H1 (cell line): Measurements from ENCODE around the gene SMIM20. TPM values are rescaled to one million over a fixed set of nuclear protein-coding genes. Genes with fewer than 3 reads are reported as not detected.

ENCODE experiments used
- CTCF ChIA-PET: fragments of 300-600 bp; sonication (Branson Sonifier 250); formaldehyde crosslinking; loops from one replicate; lab custom pipeline; 2021; ENCODE audit not compliant: partially characterized antibody; lab: Charles Lee
- POLR2A ChIA-PET: fragments of 300-600 bp; sonication (Branson Sonifier 250); formaldehyde crosslinking; loops from one replicate; lab custom pipeline; 2021; ENCODE audit warnings: inconsistent platforms; ENCODE audit not compliant: partially characterized antibody; lab: Charles Lee
- DNase-seq, 2 experiments: peaks; one replicate each; pipeline versions ENCODE4 v3.0.0 to v3.0.0-alpha.2; 2010 to 2022; ENCODE audit warnings: low spot score in 2 of 2, low read depth in 1 of 2, mixed read lengths in 1 of 2
- FAIRE-seq: peaks from 2 replicates; lab custom pipeline; 2011; peaks lifted over from hg19 to GRCh38; lab: Jason Lieb, UNC
- H2AFZ ChIP-seq: 2 replicates; pipeline ENCODE4 v1.8.1; 2012; ENCODE audit warnings: low read length, inconsistent platforms
- H2AK5ac ChIP-seq: 2 replicates; pipeline ENCODE4 v1.6.1; 2013; ENCODE audit warnings: low read depth, low read length
- H2BK120ac ChIP-seq: replicated peaks from 2 replicates; pipeline ENCODE3; 2013; ENCODE audit warnings: low read depth, low read length, inconsistent platforms
- H2BK12ac ChIP-seq: 2 replicates; pipeline ENCODE4 v1.6.1; 2013; ENCODE audit warnings: low read depth, low read length
- H2BK15ac ChIP-seq: 2 replicates; pipeline ENCODE4 v1.6.1; 2013; ENCODE audit warnings: low read length
- H2BK20ac ChIP-seq: 2 replicates; pipeline ENCODE4 v1.6.1; 2013; ENCODE audit warnings: low read length
- H2BK5ac ChIP-seq: 2 replicates; pipeline ENCODE4 v1.6.1; 2013; ENCODE audit warnings: low read depth, low read length
- H3K14ac ChIP-seq: 2 replicates; pipeline ENCODE4 v1.6.1; 2013; ENCODE audit warnings: inconsistent platforms; ENCODE audit not compliant: insufficient read length
- H3K18ac ChIP-seq: 2 replicates; pipeline ENCODE4 v1.6.1; 2013; ENCODE audit warnings: low read length; ENCODE audit errors: extremely low read depth
- H3K23ac ChIP-seq: 2 replicates; pipeline ENCODE4 v1.6.1; 2013; ENCODE audit warnings: inconsistent platforms; ENCODE audit not compliant: insufficient read length
- H3K23me2 ChIP-seq: 2 replicates; pipeline ENCODE4 v1.6.1; 2013; ENCODE audit warnings: low read depth, low read length
- H3K27ac ChIP-seq: 2 replicates; pipeline ENCODE4 v1.6.1; 2011; ENCODE audit warnings: low read depth, low read length, inconsistent platforms
- H3K27me3 ChIP-seq, 4 experiments: replicated peaks in 1 of 4; 1 replicate in 1 of 4; 2 replicates in 3 of 4; pipeline versions ENCODE4 v1.6.1 to v1.8.1; 2011 to 2013; ENCODE audit warnings: low read length in 3 of 4, mild to moderate bottlenecking in 3 of 4, inconsistent platforms in 2 of 4, mixed read lengths in 2 of 4, moderate library complexity in 1 of 4; ENCODE audit not compliant: control insufficient read depth in 3 of 4, insufficient read depth in 3 of 4; ENCODE audit errors: extremely low read depth in 1 of 4
- H3K36me3 ChIP-seq, 4 experiments: 2 replicates each; pipeline versions ENCODE4 v1.6.1 to v1.8.1; 2011 to 2013; ENCODE audit warnings: mild to moderate bottlenecking in 4 of 4, low read length in 3 of 4, moderate library complexity in 2 of 4, control low read depth in 1 of 4, inconsistent platforms in 1 of 4; ENCODE audit not compliant: insufficient read depth in 4 of 4, control insufficient read depth in 2 of 4
- H3K4ac ChIP-seq: replicated peaks from 2 replicates; pipeline ENCODE3; 2013; ENCODE audit warnings: low read length, low read depth, mixed read lengths, inconsistent platforms; ENCODE audit not compliant: insufficient read length
- H3K4me1 ChIP-seq, 4 experiments: replicated peaks in 1 of 4; 1 replicate in 1 of 4; 2 replicates in 3 of 4; pipeline versions ENCODE4 v1.6.1 to v1.8.1; 2011 to 2013; ENCODE audit warnings: low read length in 3 of 4, inconsistent platforms in 2 of 4, mixed read lengths in 1 of 4; ENCODE audit not compliant: insufficient read depth in 4 of 4, control insufficient read depth in 3 of 4
- H3K4me2 ChIP-seq, 2 experiments: 2 replicates each; pipeline versions ENCODE4 v1.6.1 to v1.8.1; 2011 to 2013; ENCODE audit warnings: low read depth in 2 of 2, low read length in 2 of 2, control low read depth in 1 of 2, inconsistent platforms in 1 of 2, mild to moderate bottlenecking in 1 of 2; ENCODE audit not compliant: insufficient read depth in 1 of 2
- H3K4me3 ChIP-seq, 4 experiments: fragments of 200-600, 300-600 bp in 1 of 4; sonication (generic), shearing (Covaris generic), sonication (Bioruptor Twin) in 1 of 4; 2 replicates each; pipeline versions ENCODE4 v1.5.1 to v1.8.1; 2011 to 2016; ENCODE audit warnings: low read length in 4 of 4, low read depth in 3 of 4, control low read depth in 2 of 4, inconsistent platforms in 2 of 4, mild to moderate bottlenecking in 2 of 4, mixed read lengths in 1 of 4, moderate library complexity in 1 of 4; ENCODE audit not compliant: insufficient read depth in 2 of 4; ENCODE audit errors: extremely low read depth in 1 of 4
- H3K56ac ChIP-seq: replicated peaks from 2 replicates; pipeline ENCODE3; 2013; ENCODE audit warnings: low read depth, mild to moderate bottlenecking, mixed read lengths, low read length, inconsistent platforms; ENCODE audit not compliant: insufficient read length
- H3K79me1 ChIP-seq: 2 replicates; pipeline ENCODE4 v1.6.1; 2013; ENCODE audit warnings: low read depth, low read length, control low read depth
- H3K79me2 ChIP-seq, 2 experiments: 2 replicates each; pipeline versions ENCODE4 v1.6.1 to v1.8.1; 2012 to 2013; ENCODE audit warnings: low read length in 2 of 2, mild to moderate bottlenecking in 2 of 2, inconsistent platforms in 1 of 2; ENCODE audit not compliant: insufficient read depth in 2 of 2, control insufficient read depth in 1 of 2
- H3K9ac ChIP-seq, 4 experiments: replicated peaks in 1 of 4; 1 replicate in 1 of 4; 2 replicates in 3 of 4; pipeline versions ENCODE4 v1.6.1 to v1.8.1; 2011 to 2013; ENCODE audit warnings: low read depth in 3 of 4, low read length in 3 of 4, control low read depth in 2 of 4, mild to moderate bottlenecking in 2 of 4, moderate library complexity in 2 of 4, inconsistent platforms in 1 of 4; ENCODE audit errors: extremely low read depth in 1 of 4
- H3K9me3 ChIP-seq, 2 experiments: 2 replicates each; pipeline versions ENCODE4 v1.6.1 to v1.8.1; 2012 to 2013; ENCODE audit warnings: mild to moderate bottlenecking in 2 of 2, moderate library complexity in 2 of 2, control low read depth in 1 of 2, inconsistent platforms in 1 of 2, low read depth in 1 of 2, low read length in 1 of 2, mixed read lengths in 1 of 2; ENCODE audit not compliant: insufficient read depth in 2 of 2
- H4K20me1 ChIP-seq, 2 experiments: replicated peaks in 1 of 2; 2 replicates each; pipeline versions ENCODE3 to v1.8.1; 2011 to 2013; ENCODE audit warnings: inconsistent platforms in 2 of 2, low read length in 2 of 2, mild to moderate bottlenecking in 1 of 2; ENCODE audit not compliant: insufficient read depth in 2 of 2, control insufficient read depth in 1 of 2
- H4K5ac ChIP-seq: 2 replicates; pipeline ENCODE4 v1.6.1; 2013; ENCODE audit warnings: low read length, low read depth, mixed read lengths, inconsistent platforms; ENCODE audit not compliant: insufficient read length
- H4K8ac ChIP-seq: 2 replicates; pipeline ENCODE4 v1.8.0; 2013; ENCODE audit warnings: mild to moderate bottlenecking, moderate library complexity, low read length, inconsistent platforms; ENCODE audit not compliant: insufficient read depth; ENCODE audit errors: extremely low read depth
- H4K91ac ChIP-seq: replicated peaks from 2 replicates; pipeline ENCODE3; 2013; ENCODE audit warnings: low read length, mixed read lengths, inconsistent platforms; ENCODE audit not compliant: insufficient read length
- whole genome bisulfite sequencing, 2 experiments: shearing (Covaris generic) in 1 of 2; methylation state at CpG; one replicate each; pipeline versions ENCODE4 v1.1.6 to v1.1.7; 2013 to 2015; ENCODE audit warnings: low lambda C conversion rate in 2 of 2, mixed read lengths in 2 of 2, inconsistent platforms in 1 of 2, low coverage in 1 of 2, missing lambda C conversion rate in 1 of 2; ENCODE audit not compliant: insufficient replicate concordance in 2 of 2, insufficient coverage in 1 of 2, insufficient read length in 1 of 2; ENCODE audit errors: extremely low coverage in 1 of 2, missing lambda C conversion rate in 1 of 2; 5-methylcytosine and 5-hydroxymethylcytosine counted together
- polyA plus RNA-seq, 7 experiments: library from polyadenylated mRNA; depleted of rRNA in 3 of 7; stranded (reverse) in 5 of 7; unstranded in 2 of 7; fragments of >200 nt in 5 of 7; fragments of 200-250 nt in 2 of 7; gene quantifications; 1 replicate in 5 of 7; 2 replicates in 1 of 7; 4 replicates in 1 of 7; pipeline versions ENCODE4 v1.2.1 to v1.2.3, GENCODE V29; 2011 to 2013; ENCODE audit warnings: missing spikeins in 2 of 7, mixed read lengths in 2 of 7
- total RNA-seq: library from RNA; stranded (reverse); fragmentation: NEBNext Ultra II Directional; extraction: Animal tissue kit (Norgen Biotek cat#: 25700); gene quantifications from 2 replicates; pipeline ENCODE4 v1.2.1, GENCODE V29; 2021

The SMIM20 gene
- total and polyA plus RNA-seq, 2 of the 8 experiments (the other 6 are each of a cell fraction or from before 2014, with no cell fraction given) = 21.9 to 36.9 TPM

- H3K18ac ChIP-seq = no peak overlapping the region
- H3K9ac ChIP-seq = no peak overlapping the region
- H3K79me1 ChIP-seq = no peaks in the 10 kb centered on the region
- DNase-seq (no peak), FAIRE-seq (no peak)
- no peak overlapping the region for H3K56ac ChIP-seq
- H3K4ac ChIP-seq = no peak overlapping the region
- H3K4me2 ChIP-seq = no peak overlapping the region
- no peaks in the 10 kb centered on the region for H3K23me2 ChIP-seq
- no peaks in the 10 kb centered on the region for H3K27me3 ChIP-seq
- H3K23ac ChIP-seq = no peak overlapping the region
- H3K9me3 ChIP-seq = no peaks in the 10 kb centered on the region
- ChIA-PET POLR2A (interaction anchor here (1.7 kb wide), 1 partner anchor 99 kb away, joined by 4 read pairs; no protein-coding TSS in a partner anchor), CTCF (interaction anchor here (0.6 to 4.6 kb wide), 7 partner anchors 10 to 989 kb away, joined by 4 to 18 read pairs (median 4); no protein-coding TSS in a partner anchor)
- no peak overlapping the region for H4K91ac ChIP-seq
- no peaks in the 10 kb centered on the region; a peak in 2 of 7 replicates for H3K4me1 ChIP-seq
- H4K8ac ChIP-seq = no peak overlapping the region
- no peaks in the 10 kb centered on the region for H3K79me2 ChIP-seq
- H2AK5ac ChIP-seq = no peak overlapping the region
- no peaks in the 10 kb centered on the region for H4K20me1 ChIP-seq
- no peak overlapping the region for H3K27ac ChIP-seq
- WGBS, 2 experiments = 94% methylated on average over 7 of the region's 7 CpGs; no CpG with 5 or more reads in 1 of the 2 experiments
- H2BK120ac ChIP-seq = no peak overlapping the region
- no peak overlapping the region for H3K14ac ChIP-seq
- H3K36me3 ChIP-seq = peaks cover 0 to 3% (median 0%) of the 10 kb centered on the region in 4 experiments; a peak in 2 of 8 replicates
- H2BK15ac ChIP-seq = no peak overlapping the region
- no peak overlapping the region for H2BK20ac ChIP-seq
- no peak overlapping the region for H2BK5ac ChIP-seq
- H2BK12ac ChIP-seq = no peak overlapping the region
- H4K5ac ChIP-seq = no peak overlapping the region
- H2AFZ ChIP-seq = no peak overlapping the region
- H3K4me3 ChIP-seq = no peak overlapping the region
Observed at GRCh38 chr4:25929298-25929686, 15.3 kb downstream of the SMIM20 start.
